Mucosa of descending colon (tissue), 3 donors: ENCODE data around the gene MYO1E. TPM values are rescaled to one million over a fixed set of nuclear protein-coding genes. Genes with fewer than 3 reads are reported as not detected.
A peak's percentile ranks its signal among the peaks of the same experiment; 100 is the strongest.

Experiments used
- ATAC-seq: fragments of 200-7000 bp; cut with Tn5 transposase; one replicate; pipeline ENCODE4 v1.9.1; 2020; ENCODE audit warnings: mild to moderate bottlenecking, moderate library complexity
- DNase-seq, 3 donors: peaks; one replicate each; pipeline ENCODE4 v3.0.0-alpha.2; 2020
- H3K36me3 ChIP-seq: fragments of 200-600 bp; one replicate; pipeline ENCODE4 v1.8.0; 2021; ENCODE audit warnings: low read depth, mild to moderate bottlenecking
- H3K4me1 ChIP-seq: fragments of 200-600 bp; one replicate; pipeline ENCODE4 v1.8.0; 2021; ENCODE audit warnings: low read depth, mild to moderate bottlenecking
- H3K4me3 ChIP-seq: fragments of 200-600 bp; one replicate; pipeline ENCODE4 v1.8.0; 2021; ENCODE audit warnings: mild to moderate bottlenecking
- H3K9me3 ChIP-seq: fragments of 200-600 bp; one replicate; pipeline ENCODE4 v1.8.0; 2021; ENCODE audit warnings: mild to moderate bottlenecking
- intact Hi-C, 2 donors: fragments of 100-400 bp; cut with DNase I in 1 of 2; cut with micrococcal nuclease in 1 of 2; formaldehyde crosslinking; loops; one replicate each; pipeline versions ENCODE4 v1.11.0 to v1.11.1; 2022; cut with DNase I, micrococcal nuclease
- microRNA-seq: library from miRNA; unstranded; fragments of <30 nt; microRNA quantifications from one replicate; pipeline ENCODE4, GENCODE V29; 2019
- total RNA-seq, 3 donors: library from RNA; stranded (reverse); fragmentation: NEBNext Ultra II Directional in 2 of 3; extraction: Animal tissue kit (Norgen Biotek cat#: 25700) in 2 of 3; gene quantifications; one replicate each; pipeline versions ENCODE4 v1.2.1 to v1.2.4, GENCODE V29; 2021 to 2023
- TF ChIP-seq, protein P1 (sequence below): fragments of 200-600 bp; IDR thresholded peaks from one replicate; pipeline ENCODE4 v1.8.0; 2022; ENCODE audit warnings: antibody characterized with exemption, mild to moderate bottlenecking
- donor health status: DM: no; HTN: no; CAD: no; lungs with moderate emphysema.
- donor health status: DM: no; HTN: no; CAD: no.
- donor health status: DM: no; HTN: yes; CAD: no.

Gene MYO1E
- total RNA-seq, 3 donors from 2014 or later = 189 to 325 (median 283) TPM

DNA sequence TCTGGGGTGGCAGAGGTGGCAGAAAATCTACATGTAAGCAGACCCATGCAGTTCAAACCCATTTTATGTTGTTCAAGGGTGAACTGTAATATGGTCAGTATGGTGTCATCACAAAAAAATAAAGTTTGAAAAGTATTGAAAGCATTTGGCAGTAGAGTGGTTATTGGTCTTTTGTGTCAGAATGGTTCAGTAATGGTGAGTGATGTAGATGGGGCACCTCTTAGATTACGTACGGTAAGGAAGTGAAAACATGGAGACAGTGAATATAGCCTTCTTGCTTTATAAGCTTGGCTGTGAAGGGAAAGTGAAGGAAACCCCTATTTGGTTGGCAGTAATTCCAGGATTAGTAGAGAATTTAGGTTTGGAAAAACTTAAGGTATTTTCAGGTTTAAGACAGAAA is 284.9 kb downstream of the MYO1E start:
- Histone ChIP-seq H3K4me3 (no peak overlapping the region), H3K4me1 (no peaks in the 10 kb centered on the region), H3K9me3 (no peaks in the 10 kb centered on the region), H3K36me3 (no peaks in the 10 kb centered on the region)
- TF ChIP-seq, protein P1, sequence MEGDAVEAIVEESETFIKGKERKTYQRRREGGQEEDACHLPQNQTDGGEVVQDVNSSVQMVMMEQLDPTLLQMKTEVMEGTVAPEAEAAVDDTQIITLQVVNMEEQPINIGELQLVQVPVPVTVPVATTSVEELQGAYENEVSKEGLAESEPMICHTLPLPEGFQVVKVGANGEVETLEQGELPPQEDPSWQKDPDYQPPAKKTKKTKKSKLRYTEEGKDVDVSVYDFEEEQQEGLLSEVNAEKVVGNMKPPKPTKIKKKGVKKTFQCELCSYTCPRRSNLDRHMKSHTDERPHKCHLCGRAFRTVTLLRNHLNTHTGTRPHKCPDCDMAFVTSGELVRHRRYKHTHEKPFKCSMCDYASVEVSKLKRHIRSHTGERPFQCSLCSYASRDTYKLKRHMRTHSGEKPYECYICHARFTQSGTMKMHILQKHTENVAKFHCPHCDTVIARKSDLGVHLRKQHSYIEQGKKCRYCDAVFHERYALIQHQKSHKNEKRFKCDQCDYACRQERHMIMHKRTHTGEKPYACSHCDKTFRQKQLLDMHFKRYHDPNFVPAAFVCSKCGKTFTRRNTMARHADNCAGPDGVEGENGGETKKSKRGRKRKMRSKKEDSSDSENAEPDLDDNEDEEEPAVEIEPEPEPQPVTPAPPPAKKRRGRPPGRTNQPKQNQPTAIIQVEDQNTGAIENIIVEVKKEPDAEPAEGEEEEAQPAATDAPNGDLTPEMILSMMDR = no peak
- intact Hi-C loops = no loop called here
- no peak for ATAC-seq
- DNase-seq = no peak

Small RNAs within 50 kb of the gene (microRNA-seq; reads per million reads assigned to microRNA genes)
- 2.8 reads per million, percentile 11 among the genes with 10 or more reads in this experiment for gene MIR2116

Other genes starting within 250 kb of the MYO1E start
- gene LDHAL6B, start 166.0 kb downstream of the MYO1E start, total RNA-seq = not detected
- 10 to 100 TPM in 1 of 3 donors, 1 to 10 TPM in 2; 4.1 to 10.3 (median 9.7) TPM for gene FAM81A, start 65.3 kb upstream of the MYO1E start, total RNA-seq
- 100 to 1,000 TPM; 239 to 506 (median 426) TPM for gene GCNT3, start 238.9 kb upstream of the MYO1E start, total RNA-seq